ENCODE measurements around the gene PPP1R12B.

DNA sequence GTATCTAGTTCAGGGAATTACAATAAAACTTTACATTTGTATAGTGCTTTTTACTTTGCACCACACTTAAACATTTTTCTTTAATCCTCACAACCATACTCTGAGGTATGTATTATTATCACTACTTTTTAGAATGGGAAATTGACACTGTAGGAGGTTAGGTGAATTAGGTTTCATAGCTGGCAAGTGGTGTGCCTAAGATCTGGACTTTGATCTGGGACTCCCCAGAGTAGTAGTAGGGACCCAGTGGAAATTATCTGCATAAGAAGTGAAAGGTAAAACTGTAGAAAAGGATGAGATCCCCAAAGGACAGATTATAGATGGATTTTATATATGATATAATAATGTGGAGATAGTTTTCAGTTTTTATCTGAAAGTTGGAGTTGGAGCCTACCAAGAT, 85.6 kb downstream of the PPP1R12B start:
- TF ChIP-seq POLR2A (IDR thresholded peaks at IDR 0.05; ENCODE audit: low read depth, low read length), result no peak
- TF ChIP-seq TAF1 (IDR thresholded peaks at IDR 0.05; ENCODE audit: borderline replicate concordance, low read depth, low read length), result no peak

Measured in GM12892 (cell line).